Ramos (cell line): ENCODE results near the gene SIX6.
"Not testable (repeated sequence)": the region's sequence is repeated elsewhere in the genome, so short reads cannot be mapped to it uniquely, and the experiment has no call there.

Experiments
- in situ Hi-C: fragments of 300-500 bp; cut with MboI; formaldehyde crosslinking; loops from one replicate; pipeline ENCODE4 v1.14.3; 2022; ENCODE audit warnings: low sequenced_read_pairs; ENCODE audit not compliant: unreplicated experiment

SIX6 gene

DNA sequence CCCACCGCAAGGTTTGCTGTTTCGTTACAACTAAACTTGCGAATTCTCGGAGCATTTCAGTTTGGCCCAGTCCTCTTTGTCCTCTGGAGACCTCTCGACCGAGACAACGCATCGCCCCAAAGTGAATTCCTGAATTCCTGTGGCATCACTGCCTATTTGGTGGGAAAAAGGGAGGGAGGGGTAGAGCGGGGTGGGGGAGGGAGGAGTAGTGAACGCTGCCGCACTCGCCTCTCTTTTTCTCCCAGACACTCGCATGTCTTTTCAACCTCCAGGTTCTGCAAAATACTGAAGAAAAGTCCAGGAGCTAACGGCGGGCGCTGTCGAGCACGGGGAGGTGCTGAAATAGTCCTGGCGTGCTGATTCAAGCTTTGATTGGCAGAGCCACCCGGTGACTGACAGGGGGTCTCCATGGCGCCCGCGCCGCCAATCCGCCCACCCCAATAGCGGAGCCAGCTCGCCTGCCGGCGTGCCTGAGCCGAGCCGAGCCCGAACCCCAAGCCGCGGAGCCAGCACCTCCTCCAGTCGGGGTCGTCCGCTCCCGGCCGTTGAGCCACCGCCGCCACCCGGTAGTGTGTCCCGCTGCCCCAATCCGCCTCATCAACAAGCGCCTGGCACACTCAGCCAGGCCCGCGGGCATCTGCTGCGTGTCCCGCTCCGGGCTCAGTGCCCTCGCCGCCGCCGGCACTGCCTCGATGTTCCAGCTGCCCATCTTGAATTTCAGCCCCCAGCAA is at the start of gene SIX6:
SIX6 (plus strand) TSS at position 440 of the 731 bp plus-strand sequence; CDS start at position 693, 253 bp downstream.
- in situ Hi-C loops, result no loop called here

GRCh38 chr14:60480248-60480647 is 28.7 kb upstream of the SIX6 start:
- in situ Hi-C loops, result not testable (repeated sequence)

DNA sequence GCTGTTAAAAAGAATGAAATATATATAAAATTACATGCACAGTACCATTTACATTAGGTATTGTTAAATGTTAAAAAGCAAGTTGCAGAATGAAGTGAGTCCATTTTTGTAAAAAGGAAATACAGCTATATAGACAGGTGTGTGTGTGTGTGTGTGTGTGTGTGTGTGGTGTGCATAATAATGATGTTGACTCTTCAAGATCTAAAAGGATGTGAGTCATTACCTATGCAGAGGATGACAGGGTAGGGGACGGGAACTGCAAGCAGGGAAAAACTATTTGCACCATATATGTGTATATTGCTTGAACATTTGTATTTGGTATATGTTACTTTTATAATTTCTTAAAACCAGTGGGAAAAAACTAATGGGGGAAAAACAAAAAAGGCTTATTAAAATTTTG is 26.2 kb upstream of the SIX6 start:
- in situ Hi-C loops, result no loop called here

GRCh38 chr14:60485057-60485597 is 23.8 kb upstream of the SIX6 start:
- in situ Hi-C loops, result no loop called here

- in situ Hi-C loops, result no loop called here
Measured at GRCh38 chr14:60485598-60486251, 23.2 kb upstream of the SIX6 start, which contains the start of gene C14orf39. C14orf39 (minus strand) TSS chr14:60486063; CDS start chr14:60485078, 985 bp downstream.

DNA sequence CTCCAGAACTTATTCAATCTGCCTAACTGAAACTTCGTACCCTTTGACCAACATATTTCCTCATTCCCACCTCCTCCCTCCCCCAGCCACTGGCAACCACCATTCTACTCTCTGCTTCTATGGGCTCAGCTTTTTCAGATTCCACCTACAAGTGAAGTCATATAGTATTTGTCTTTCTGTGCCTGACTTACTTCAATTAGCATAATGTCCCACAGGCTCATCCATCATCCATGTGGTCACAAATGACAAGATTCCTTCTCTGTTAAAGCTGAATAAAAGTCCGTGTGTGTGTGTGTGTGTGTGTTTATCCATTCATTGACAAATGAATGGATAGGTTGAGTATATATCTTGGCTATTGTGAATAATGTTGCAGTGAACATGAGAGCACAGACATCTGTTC is 21.7 kb upstream of the SIX6 start:
- in situ Hi-C loops, result no loop called here

- in situ Hi-C loops, result no loop called here
Measured at GRCh38 chr14:60488175-60488574, 20.8 kb upstream of the SIX6 start.

DNA sequence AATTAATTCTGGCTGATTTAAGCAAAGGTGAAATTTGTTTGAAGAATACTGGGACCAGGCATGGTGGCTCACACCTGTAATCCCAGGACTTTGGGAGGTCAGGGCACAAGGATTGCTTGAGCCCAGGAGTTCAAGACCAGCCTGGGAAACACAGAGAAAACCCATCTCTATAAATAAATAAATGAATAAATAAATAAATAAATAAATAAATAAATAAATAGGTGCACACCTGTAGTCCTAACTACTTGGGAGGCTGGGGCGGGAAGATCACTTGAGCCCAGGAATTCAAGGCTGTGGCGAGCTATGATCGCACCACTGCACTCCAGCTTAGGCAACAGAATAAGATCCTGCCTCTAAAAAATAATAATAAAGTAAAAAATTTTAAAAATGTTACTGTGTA is 18.7 kb upstream of the SIX6 start:
- in situ Hi-C loops, result no loop called here

GRCh38 chr14:60495946-60496345 is 13.0 kb upstream of the SIX6 start:
- in situ Hi-C loops, result no loop called here

DNA sequence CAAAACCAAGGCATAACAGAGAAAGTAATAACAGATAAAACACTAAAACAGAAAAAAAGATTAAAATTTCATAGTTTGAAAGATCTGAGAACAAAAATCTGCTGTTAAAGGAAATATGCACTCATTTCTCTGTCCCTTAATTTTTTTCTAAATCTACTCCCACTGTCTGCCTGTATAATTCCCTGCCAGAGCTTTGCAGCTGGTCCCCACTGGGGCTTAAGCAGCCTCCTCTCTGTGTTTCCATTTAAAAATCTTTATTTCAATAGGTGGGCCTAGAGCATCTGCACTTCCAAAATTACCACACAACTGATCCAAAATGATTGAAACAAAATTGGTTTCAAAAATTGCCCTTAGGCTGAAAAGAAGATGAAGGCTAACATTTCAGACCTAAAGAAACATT is 6.4 kb upstream of the SIX6 start:
- in situ Hi-C loops, result no loop called here

GRCh38 chr14:60505448-60505847 is 3.5 kb upstream of the SIX6 start:
- in situ Hi-C loops, result no loop called here

- in situ Hi-C loops, result no loop called here
Measured at GRCh38 chr14:60506010-60506409, 2.9 kb upstream of the SIX6 start.

- in situ Hi-C loops, result no loop called here
Measured at GRCh38 chr14:60506462-60506984, 2.4 kb upstream of the SIX6 start.

- in situ Hi-C loops, result no loop called here
Measured at GRCh38 chr14:60506985-60507829, 1.7 kb upstream of the SIX6 start.

DNA sequence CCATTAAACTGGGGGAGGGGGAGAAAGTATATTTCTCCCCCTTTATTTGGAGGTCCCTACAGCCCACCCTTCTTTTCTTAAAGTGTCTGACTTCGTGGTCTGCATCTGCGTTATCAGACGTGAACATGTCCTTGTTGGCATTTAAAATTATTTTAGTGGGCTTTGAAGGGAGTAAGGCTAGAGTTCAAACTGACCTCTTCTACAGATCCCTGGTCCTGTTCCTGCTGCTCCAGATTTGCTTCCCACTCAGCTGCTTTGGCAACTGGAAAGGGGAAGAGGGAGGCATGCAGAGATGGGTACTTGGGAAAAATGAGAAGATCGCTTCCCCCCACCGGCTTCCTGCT is 611 bp upstream of the SIX6 start:
- in situ Hi-C loops, result no loop called here

GRCh38 chr14:60509438-60510253 is 700 bp downstream of the SIX6 start:
- in situ Hi-C loops, result no loop called here

- in situ Hi-C loops, result no loop called here
Measured at GRCh38 chr14:60510254-60510950, 1.5 kb downstream of the SIX6 start.

- in situ Hi-C loops, result no loop called here
Measured at GRCh38 chr14:60510951-60511599, 2.1 kb downstream of the SIX6 start.

- in situ Hi-C loops, result no loop called here
Measured at GRCh38 chr14:60512126-60512525, 3.2 kb downstream of the SIX6 start.
